ENCODE results near the gene GPATCH8.
A peak's percentile ranks its signal among the peaks of the same experiment; 100 is the strongest.
"Not testable (repeated sequence)": the region's sequence is repeated elsewhere in the genome, so short reads cannot be mapped to it uniquely, and the experiment has no call there.

GPATCH8 gene

GRCh38 chr17:44383363-44383762 is 119.8 kb downstream of the GPATCH8 start:
- H3K9me3 Mint-ChIP-seq, result no peaks in the 10 kb centered on the region
- no peak overlapping the region for H3K27ac Mint-ChIP-seq (ENCODE audit: low read depth)
- no peak for DNase-seq (ENCODE audit: low spot score in 2 of 2)
- no peak overlapping the region for H3K4me3 Mint-ChIP-seq
- ATAC-seq (replicated peaks; ENCODE audit: extremely low read depth, poor library complexity, severe bottlenecking), result no peak
- peaks cover 39% of the 10 kb centered on the region for H3K27me3 Mint-ChIP-seq
- no peaks in the 10 kb centered on the region for H3K4me1 Mint-ChIP-seq
- peaks cover 4% of the 10 kb centered on the region for H3K36me3 Mint-ChIP-seq (ENCODE audit: insufficient read depth)

- H3K27me3 Mint-ChIP-seq, result peaks cover 39% of the 10 kb centered on the region
- H3K9me3 Mint-ChIP-seq, result no peaks in the 10 kb centered on the region
- no peak overlapping the region for H3K4me3 Mint-ChIP-seq
- H3K27ac Mint-ChIP-seq (ENCODE audit: low read depth), result no peak overlapping the region
- DNase-seq (ENCODE audit: low spot score in 2 of 2), result no peak
- no peak for ATAC-seq (replicated peaks; ENCODE audit: extremely low read depth, poor library complexity, severe bottlenecking)
- no peaks in the 10 kb centered on the region for H3K4me1 Mint-ChIP-seq
- peaks cover 4% of the 10 kb centered on the region for H3K36me3 Mint-ChIP-seq (ENCODE audit: insufficient read depth)
Measured at GRCh38 chr17:44382917-44383316, 120.3 kb downstream of the GPATCH8 start.

DNA sequence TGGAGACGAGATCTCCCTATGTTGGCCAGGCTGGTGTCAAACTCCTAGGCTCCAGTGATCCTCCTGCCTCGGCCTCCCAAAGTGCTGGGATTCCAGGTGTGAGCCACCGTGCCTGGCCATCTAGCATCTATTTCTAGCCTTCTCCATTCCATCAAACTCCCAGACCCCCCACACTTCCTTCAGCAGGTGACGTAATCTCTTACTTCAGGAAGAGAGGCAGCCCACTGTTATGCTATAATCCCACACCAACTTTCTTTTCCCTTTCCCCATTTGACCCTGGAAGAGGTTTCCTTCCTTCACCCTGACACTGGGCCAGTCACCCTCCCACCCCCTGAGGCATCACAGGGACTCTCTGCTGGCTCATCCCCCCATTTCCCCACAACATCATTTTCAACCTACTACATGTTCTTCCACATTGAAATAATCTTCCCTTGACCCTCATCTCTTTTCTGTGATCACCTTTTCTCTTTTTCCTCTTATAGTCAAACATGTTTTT is 121.3 kb downstream of the GPATCH8 start:
- H3K27ac Mint-ChIP-seq (ENCODE audit: low read depth), result no peak overlapping the region
- H3K9me3 Mint-ChIP-seq, result no peaks in the 10 kb centered on the region
- ATAC-seq (replicated peaks; ENCODE audit: extremely low read depth, poor library complexity, severe bottlenecking), result no peak
- H3K4me3 Mint-ChIP-seq, result no peak overlapping the region
- DNase-seq (ENCODE audit: low spot score in 2 of 2), result no peak
- peaks cover 4% of the 10 kb centered on the region for H3K36me3 Mint-ChIP-seq (ENCODE audit: insufficient read depth)
- H3K27me3 Mint-ChIP-seq, result peaks cover 39% of the 10 kb centered on the region
- no peaks in the 10 kb centered on the region for H3K4me1 Mint-ChIP-seq

- Mint-ChIP-seq H3K9me3 (no peaks in the 10 kb centered on the region), H3K27ac (ENCODE audit: low read depth) (no peak overlapping the region), H3K36me3 (ENCODE audit: insufficient read depth) (peaks cover 4% of the 10 kb centered on the region), H3K4me1 (no peaks in the 10 kb centered on the region), H3K27me3 (peaks cover 44% of the 10 kb centered on the region), H3K4me3 (no peak overlapping the region)
- no peak for DNase-seq (ENCODE audit: low spot score in 2 of 2)
- ATAC-seq (replicated peaks; ENCODE audit: extremely low read depth, poor library complexity, severe bottlenecking), result no peak
Measured at GRCh38 chr17:44380767-44381166, 122.4 kb downstream of the GPATCH8 start.

GRCh38 chr17:44379887-44380286 is 123.3 kb downstream of the GPATCH8 start:
- no peak for DNase-seq (ENCODE audit: low spot score in 2 of 2)
- Mint-ChIP-seq H3K36me3 (ENCODE audit: insufficient read depth) (peaks cover 4% of the 10 kb centered on the region), H3K27ac (ENCODE audit: low read depth) (no peak overlapping the region), H3K4me1 (no peaks in the 10 kb centered on the region), H3K27me3 (peaks cover 42% of the 10 kb centered on the region), H3K9me3 (no peaks in the 10 kb centered on the region), H3K4me3 (no peak overlapping the region)
- no peak for ATAC-seq (replicated peaks; ENCODE audit: extremely low read depth, poor library complexity, severe bottlenecking)

DNA sequence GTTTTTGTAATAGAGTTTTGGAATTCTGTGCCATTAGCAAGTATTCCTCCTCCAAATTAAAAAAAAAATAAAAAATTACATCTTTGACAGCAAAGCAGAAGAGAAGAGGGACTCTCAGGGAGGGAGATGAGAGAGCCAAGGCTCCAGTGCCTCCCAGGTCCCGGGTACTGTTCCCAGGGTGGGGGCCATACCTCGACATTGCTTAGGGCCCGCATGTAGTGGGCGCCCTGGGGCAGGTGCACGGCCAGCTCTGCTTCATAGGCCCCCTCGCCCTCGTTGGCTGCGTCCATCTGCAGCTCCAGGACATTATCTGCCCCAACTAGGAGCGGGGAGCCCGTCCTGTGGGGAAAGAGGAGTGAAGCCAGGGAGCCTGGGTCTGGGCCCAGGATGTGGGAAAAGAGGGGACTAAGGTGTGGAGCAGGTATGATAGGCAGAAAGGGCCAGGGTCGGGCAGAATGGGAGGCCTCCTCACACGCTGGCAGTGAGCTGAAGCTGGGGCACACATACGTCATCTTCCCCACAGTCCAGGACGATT is 125.0 kb downstream of the GPATCH8 start:
- ATAC-seq (replicated peaks; ENCODE audit: extremely low read depth, poor library complexity, severe bottlenecking), result no peak
- Mint-ChIP-seq H3K4me1 (no peaks in the 10 kb centered on the region), H3K9me3 (no peaks in the 10 kb centered on the region), H3K27ac (ENCODE audit: low read depth) (no peak overlapping the region), H3K27me3 (peaks cover 29% of the 10 kb centered on the region), H3K36me3 (ENCODE audit: insufficient read depth) (peaks cover 4% of the 10 kb centered on the region), H3K4me3 (no peak overlapping the region)
- DNase-seq (ENCODE audit: low spot score in 2 of 2), result no peak

DNA sequence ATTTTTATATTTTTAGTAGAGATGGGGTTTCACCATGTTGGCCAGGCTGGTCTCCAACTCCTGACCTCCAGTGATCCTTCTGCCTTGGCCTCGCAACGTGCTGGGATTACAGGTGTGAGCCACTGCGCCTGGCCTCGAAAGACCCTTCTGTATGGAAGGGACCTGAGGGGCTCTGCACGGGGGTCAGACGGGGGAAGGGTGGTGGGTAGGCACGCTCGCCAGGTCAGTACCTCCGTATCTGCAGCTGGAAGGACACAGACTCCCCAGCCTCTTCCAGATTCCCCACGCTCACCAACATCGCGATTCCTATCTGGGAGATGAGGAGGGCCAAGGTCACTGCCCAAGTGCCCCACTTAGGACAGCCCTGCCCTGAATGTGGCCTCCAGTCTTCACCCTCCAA is 126.4 kb downstream of the GPATCH8 start:
- Mint-ChIP-seq H3K27me3 (peaks cover 26% of the 10 kb centered on the region), H3K9me3 (no peaks in the 10 kb centered on the region), H3K27ac (ENCODE audit: low read depth) (no peak overlapping the region), H3K4me1 (no peaks in the 10 kb centered on the region), H3K36me3 (ENCODE audit: insufficient read depth) (peaks cover 4% of the 10 kb centered on the region), H3K4me3 (no peak overlapping the region)
- DNase-seq (ENCODE audit: low spot score in 2 of 2) (no peak), ATAC-seq (replicated peaks; ENCODE audit: extremely low read depth, poor library complexity, severe bottlenecking) (no peak)

DNA sequence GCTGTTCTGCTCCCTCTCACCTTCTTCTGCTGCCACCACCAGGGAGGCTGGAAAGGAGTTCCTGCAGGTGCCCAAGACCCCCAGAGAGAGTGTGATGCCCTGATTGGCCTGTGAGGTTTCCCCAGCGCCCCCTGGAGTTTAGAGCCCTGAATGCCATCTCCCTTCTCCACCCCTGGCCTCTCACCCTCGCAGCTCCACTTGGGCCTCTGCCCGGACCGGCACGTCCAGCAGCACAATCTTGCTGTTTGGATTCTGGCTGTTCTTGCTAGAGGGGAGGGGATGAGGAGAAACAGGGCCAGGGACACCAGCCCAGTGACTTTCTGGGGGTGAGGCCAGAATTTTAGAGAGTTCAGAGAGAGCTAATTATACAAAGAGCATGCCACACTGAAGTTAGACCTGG is 127.1 kb downstream of the GPATCH8 start:
- ATAC-seq (replicated peaks; ENCODE audit: extremely low read depth, poor library complexity, severe bottlenecking) (no peak), DNase-seq (ENCODE audit: low spot score in 2 of 2) (no peak)
- no peaks in the 10 kb centered on the region for H3K4me1 Mint-ChIP-seq
- no peak overlapping the region for H3K4me3 Mint-ChIP-seq
- H3K27me3 Mint-ChIP-seq, result peaks cover 29% of the 10 kb centered on the region
- no peaks in the 10 kb centered on the region for H3K9me3 Mint-ChIP-seq
- no peak overlapping the region for H3K27ac Mint-ChIP-seq (ENCODE audit: low read depth)
- peaks cover 4% of the 10 kb centered on the region for H3K36me3 Mint-ChIP-seq (ENCODE audit: insufficient read depth)

- H3K36me3 Mint-ChIP-seq (ENCODE audit: insufficient read depth), result peaks cover 2% of the 10 kb centered on the region
- H3K4me3 Mint-ChIP-seq, result no peak overlapping the region
Measured at GRCh38 chr17:44375196-44376017, 127.8 kb downstream of the GPATCH8 start.

DNA sequence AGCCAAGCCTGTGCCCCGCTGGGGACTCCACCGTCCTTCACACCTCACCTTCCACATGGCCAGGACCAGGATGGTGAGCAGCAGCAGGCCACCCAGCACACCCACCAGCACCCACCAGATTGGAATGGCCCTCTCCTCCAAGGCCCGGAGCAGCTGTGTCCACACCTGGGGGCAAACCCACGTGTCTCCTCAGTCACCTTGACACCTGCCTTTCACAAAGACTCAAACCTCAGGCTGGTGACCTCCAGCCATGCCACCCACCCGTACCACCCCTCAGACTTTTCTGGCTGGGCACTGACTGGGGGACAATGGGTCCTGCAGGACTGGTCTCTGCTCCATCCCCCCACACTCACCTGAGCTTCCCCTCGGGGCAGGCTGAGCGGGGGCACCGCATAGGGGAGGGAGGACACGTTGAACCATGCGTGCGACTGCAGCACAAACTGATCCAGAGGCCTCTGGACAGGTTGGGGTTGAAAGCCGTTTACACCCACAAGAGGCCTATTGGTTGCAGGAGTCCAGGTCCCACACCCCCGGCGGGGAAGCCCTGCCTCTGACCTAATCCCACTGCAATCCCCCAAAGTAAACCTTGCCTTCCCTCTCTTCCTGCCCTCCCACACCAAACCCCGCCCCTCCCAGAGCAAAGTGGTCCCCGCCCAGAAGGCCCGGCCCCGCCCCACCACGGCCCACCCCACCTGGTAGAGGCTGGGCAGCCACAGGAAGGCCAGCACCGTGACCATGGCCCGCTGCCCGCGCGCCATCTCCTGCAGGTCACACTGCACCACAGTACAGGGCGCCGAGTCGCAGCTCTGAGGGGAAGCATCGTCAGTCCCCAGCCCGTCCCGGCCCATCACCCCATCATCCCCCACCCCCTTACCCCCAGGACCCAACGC is 128.7 kb downstream of the GPATCH8 start:
- H3K27me3 Mint-ChIP-seq, result peaks cover 33% of the 10 kb centered on the region
- H3K4me3 Mint-ChIP-seq, result no peak overlapping the region
- DNase-seq (ENCODE audit: low spot score in 2 of 2) (no peak), ATAC-seq (replicated peaks; ENCODE audit: extremely low read depth, poor library complexity, severe bottlenecking) (no peak)
- no peaks in the 10 kb centered on the region for H3K36me3 Mint-ChIP-seq (ENCODE audit: insufficient read depth)
- no peaks in the 10 kb centered on the region for H3K9me3 Mint-ChIP-seq
- no peak overlapping the region for H3K27ac Mint-ChIP-seq (ENCODE audit: low read depth)
- no peaks in the 10 kb centered on the region for H3K4me1 Mint-ChIP-seq

More at GRCh38 chr17:44375196-44376017, 127.8 kb downstream of the GPATCH8 start:
- Mint-ChIP-seq H3K9me3 (no peaks in the 10 kb centered on the region), H3K27ac (ENCODE audit: low read depth) (no peak overlapping the region), H3K4me1 (no peaks in the 10 kb centered on the region), H3K27me3 (peaks cover 33% of the 10 kb centered on the region)
- ATAC-seq (replicated peaks; ENCODE audit: extremely low read depth, poor library complexity, severe bottlenecking), result no peak
- no peak for DNase-seq (ENCODE audit: low spot score in 2 of 2)

GRCh38 chr17:44372036-44372435 is 131.2 kb downstream of the GPATCH8 start:
- H3K27me3 Mint-ChIP-seq, result peaks cover 48% of the 10 kb centered on the region
- no peak for DNase-seq (ENCODE audit: low spot score in 2 of 2)
- ATAC-seq (replicated peaks; ENCODE audit: extremely low read depth, poor library complexity, severe bottlenecking), result no peak
- no peak overlapping the region for H3K4me3 Mint-ChIP-seq
- no peak overlapping the region for H3K27ac Mint-ChIP-seq (ENCODE audit: low read depth)
- H3K9me3 Mint-ChIP-seq, result no peaks in the 10 kb centered on the region
- no peaks in the 10 kb centered on the region for H3K4me1 Mint-ChIP-seq
- H3K36me3 Mint-ChIP-seq (ENCODE audit: insufficient read depth), result no peaks in the 10 kb centered on the region

GRCh38 chr17:44369414-44370023 is 133.7 kb downstream of the GPATCH8 start:
- Mint-ChIP-seq H3K4me3 (peak overlapping the region; percentile 27), H3K27me3 (peaks cover 67% of the 10 kb centered on the region)
- H3K4me1 Mint-ChIP-seq; H3K9me3 Mint-ChIP-seq; H3K36me3 Mint-ChIP-seq (ENCODE audit: insufficient read depth); DNase-seq (ENCODE audit: low spot score in 2 of 2); H3K27ac Mint-ChIP-seq (ENCODE audit: low read depth); ATAC-seq (replicated peaks; ENCODE audit: extremely low read depth, poor library complexity, severe bottlenecking): not testable (repeated sequence)
